22Rv1 (cell line): ENCODE data around the gene MMP24.

Experiments used
- ZFX ChIP-seq: fragments of 450-650 bp; IDR thresholded peaks from 2 replicates; pipeline ENCODE4 v1.6.1; 2017; ENCODE audit warnings: antibody characterized with exemption, borderline replicate concordance
- TF ChIP-seq, protein P1 (sequence below): fragments of 450-650 bp; IDR thresholded peaks from 2 replicates; pipeline ENCODE4 v1.5.1; 2017; ENCODE audit warnings: mild to moderate bottlenecking

DNA sequence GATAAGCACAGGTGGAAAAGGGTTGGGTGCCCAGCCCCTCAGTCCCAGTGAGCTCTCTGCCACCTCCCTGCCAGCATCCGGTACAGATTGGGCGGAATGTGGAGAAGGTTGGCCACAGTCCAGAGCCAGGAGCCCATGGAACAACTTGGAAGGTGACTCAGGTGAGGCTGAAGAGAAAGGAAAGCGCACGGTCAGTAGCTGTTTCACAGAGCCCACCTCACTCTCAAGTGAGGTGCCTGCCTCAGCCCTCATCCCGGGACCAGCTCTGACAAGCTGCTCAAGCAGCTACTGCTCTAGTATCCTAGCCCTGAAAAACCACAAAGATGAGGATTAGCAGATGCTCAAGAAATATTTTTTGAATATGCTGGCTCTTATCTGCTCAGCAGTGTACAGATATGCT, 52.5 kb downstream of the MMP24 start:
- TF ChIP-seq, protein P1, sequence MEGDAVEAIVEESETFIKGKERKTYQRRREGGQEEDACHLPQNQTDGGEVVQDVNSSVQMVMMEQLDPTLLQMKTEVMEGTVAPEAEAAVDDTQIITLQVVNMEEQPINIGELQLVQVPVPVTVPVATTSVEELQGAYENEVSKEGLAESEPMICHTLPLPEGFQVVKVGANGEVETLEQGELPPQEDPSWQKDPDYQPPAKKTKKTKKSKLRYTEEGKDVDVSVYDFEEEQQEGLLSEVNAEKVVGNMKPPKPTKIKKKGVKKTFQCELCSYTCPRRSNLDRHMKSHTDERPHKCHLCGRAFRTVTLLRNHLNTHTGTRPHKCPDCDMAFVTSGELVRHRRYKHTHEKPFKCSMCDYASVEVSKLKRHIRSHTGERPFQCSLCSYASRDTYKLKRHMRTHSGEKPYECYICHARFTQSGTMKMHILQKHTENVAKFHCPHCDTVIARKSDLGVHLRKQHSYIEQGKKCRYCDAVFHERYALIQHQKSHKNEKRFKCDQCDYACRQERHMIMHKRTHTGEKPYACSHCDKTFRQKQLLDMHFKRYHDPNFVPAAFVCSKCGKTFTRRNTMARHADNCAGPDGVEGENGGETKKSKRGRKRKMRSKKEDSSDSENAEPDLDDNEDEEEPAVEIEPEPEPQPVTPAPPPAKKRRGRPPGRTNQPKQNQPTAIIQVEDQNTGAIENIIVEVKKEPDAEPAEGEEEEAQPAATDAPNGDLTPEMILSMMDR = no peak
- TF ChIP-seq ZFX = no peak
